H1 (cell line): ENCODE measurements around the gene DIDO1. TPM values are rescaled to one million over a fixed set of nuclear protein-coding genes. Genes with fewer than 3 reads are reported as not detected.

ENCODE experiments used
- CTCF ChIA-PET: fragments of 300-600 bp; sonication (Branson Sonifier 250); formaldehyde crosslinking; loops from one replicate; lab custom pipeline; 2021; ENCODE audit not compliant: partially characterized antibody; lab: Charles Lee
- POLR2A ChIA-PET: fragments of 300-600 bp; sonication (Branson Sonifier 250); formaldehyde crosslinking; loops from one replicate; lab custom pipeline; 2021; ENCODE audit warnings: inconsistent platforms; ENCODE audit not compliant: partially characterized antibody; lab: Charles Lee
- DNase-seq, 2 experiments: peaks; one replicate each; pipeline versions ENCODE4 v3.0.0 to v3.0.0-alpha.2; 2010 to 2022; ENCODE audit warnings: low spot score in 2 of 2, low read depth in 1 of 2, mixed read lengths in 1 of 2
- FAIRE-seq: peaks from 2 replicates; lab custom pipeline; 2011; peaks lifted over from hg19 to GRCh38; lab: Jason Lieb, UNC
- H2AFZ ChIP-seq: 2 replicates; pipeline ENCODE4 v1.8.1; 2012; ENCODE audit warnings: low read length, inconsistent platforms
- H2AK5ac ChIP-seq: 2 replicates; pipeline ENCODE4 v1.6.1; 2013; ENCODE audit warnings: low read depth, low read length
- H2BK120ac ChIP-seq: replicated peaks from 2 replicates; pipeline ENCODE3; 2013; ENCODE audit warnings: low read depth, low read length, inconsistent platforms
- H2BK12ac ChIP-seq: 2 replicates; pipeline ENCODE4 v1.6.1; 2013; ENCODE audit warnings: low read depth, low read length
- H2BK15ac ChIP-seq: 2 replicates; pipeline ENCODE4 v1.6.1; 2013; ENCODE audit warnings: low read length
- H2BK20ac ChIP-seq: 2 replicates; pipeline ENCODE4 v1.6.1; 2013; ENCODE audit warnings: low read length
- H2BK5ac ChIP-seq: 2 replicates; pipeline ENCODE4 v1.6.1; 2013; ENCODE audit warnings: low read depth, low read length
- H3K14ac ChIP-seq: 2 replicates; pipeline ENCODE4 v1.6.1; 2013; ENCODE audit warnings: inconsistent platforms; ENCODE audit not compliant: insufficient read length
- H3K18ac ChIP-seq: 2 replicates; pipeline ENCODE4 v1.6.1; 2013; ENCODE audit warnings: low read length; ENCODE audit errors: extremely low read depth
- H3K23ac ChIP-seq: 2 replicates; pipeline ENCODE4 v1.6.1; 2013; ENCODE audit warnings: inconsistent platforms; ENCODE audit not compliant: insufficient read length
- H3K23me2 ChIP-seq: 2 replicates; pipeline ENCODE4 v1.6.1; 2013; ENCODE audit warnings: low read depth, low read length
- H3K27ac ChIP-seq: 2 replicates; pipeline ENCODE4 v1.6.1; 2011; ENCODE audit warnings: low read depth, low read length, inconsistent platforms
- H3K27me3 ChIP-seq, 4 experiments: replicated peaks in 1 of 4; 1 replicate in 1 of 4; 2 replicates in 3 of 4; pipeline versions ENCODE4 v1.6.1 to v1.8.1; 2011 to 2013; ENCODE audit warnings: low read length in 3 of 4, mild to moderate bottlenecking in 3 of 4, inconsistent platforms in 2 of 4, mixed read lengths in 2 of 4, moderate library complexity in 1 of 4; ENCODE audit not compliant: control insufficient read depth in 3 of 4, insufficient read depth in 3 of 4; ENCODE audit errors: extremely low read depth in 1 of 4
- H3K36me3 ChIP-seq, 4 experiments: 2 replicates each; pipeline versions ENCODE4 v1.6.1 to v1.8.1; 2011 to 2013; ENCODE audit warnings: mild to moderate bottlenecking in 4 of 4, low read length in 3 of 4, moderate library complexity in 2 of 4, control low read depth in 1 of 4, inconsistent platforms in 1 of 4; ENCODE audit not compliant: insufficient read depth in 4 of 4, control insufficient read depth in 2 of 4
- H3K4ac ChIP-seq: replicated peaks from 2 replicates; pipeline ENCODE3; 2013; ENCODE audit warnings: low read length, low read depth, mixed read lengths, inconsistent platforms; ENCODE audit not compliant: insufficient read length
- H3K4me1 ChIP-seq, 4 experiments: replicated peaks in 1 of 4; 1 replicate in 1 of 4; 2 replicates in 3 of 4; pipeline versions ENCODE4 v1.6.1 to v1.8.1; 2011 to 2013; ENCODE audit warnings: low read length in 3 of 4, inconsistent platforms in 2 of 4, mixed read lengths in 1 of 4; ENCODE audit not compliant: insufficient read depth in 4 of 4, control insufficient read depth in 3 of 4
- H3K4me2 ChIP-seq, 2 experiments: 2 replicates each; pipeline versions ENCODE4 v1.6.1 to v1.8.1; 2011 to 2013; ENCODE audit warnings: low read depth in 2 of 2, low read length in 2 of 2, control low read depth in 1 of 2, inconsistent platforms in 1 of 2, mild to moderate bottlenecking in 1 of 2; ENCODE audit not compliant: insufficient read depth in 1 of 2
- H3K4me3 ChIP-seq, 4 experiments: fragments of 200-600, 300-600 bp in 1 of 4; sonication (generic), shearing (Covaris generic), sonication (Bioruptor Twin) in 1 of 4; 2 replicates each; pipeline versions ENCODE4 v1.5.1 to v1.8.1; 2011 to 2016; ENCODE audit warnings: low read length in 4 of 4, low read depth in 3 of 4, control low read depth in 2 of 4, inconsistent platforms in 2 of 4, mild to moderate bottlenecking in 2 of 4, mixed read lengths in 1 of 4, moderate library complexity in 1 of 4; ENCODE audit not compliant: insufficient read depth in 2 of 4; ENCODE audit errors: extremely low read depth in 1 of 4
- H3K56ac ChIP-seq: replicated peaks from 2 replicates; pipeline ENCODE3; 2013; ENCODE audit warnings: low read depth, mild to moderate bottlenecking, mixed read lengths, low read length, inconsistent platforms; ENCODE audit not compliant: insufficient read length
- H3K79me1 ChIP-seq: 2 replicates; pipeline ENCODE4 v1.6.1; 2013; ENCODE audit warnings: low read depth, low read length, control low read depth
- H3K79me2 ChIP-seq, 2 experiments: 2 replicates each; pipeline versions ENCODE4 v1.6.1 to v1.8.1; 2012 to 2013; ENCODE audit warnings: low read length in 2 of 2, mild to moderate bottlenecking in 2 of 2, inconsistent platforms in 1 of 2; ENCODE audit not compliant: insufficient read depth in 2 of 2, control insufficient read depth in 1 of 2
- H3K9ac ChIP-seq, 4 experiments: replicated peaks in 1 of 4; 1 replicate in 1 of 4; 2 replicates in 3 of 4; pipeline versions ENCODE4 v1.6.1 to v1.8.1; 2011 to 2013; ENCODE audit warnings: low read depth in 3 of 4, low read length in 3 of 4, control low read depth in 2 of 4, mild to moderate bottlenecking in 2 of 4, moderate library complexity in 2 of 4, inconsistent platforms in 1 of 4; ENCODE audit errors: extremely low read depth in 1 of 4
- H3K9me3 ChIP-seq, 2 experiments: 2 replicates each; pipeline versions ENCODE4 v1.6.1 to v1.8.1; 2012 to 2013; ENCODE audit warnings: mild to moderate bottlenecking in 2 of 2, moderate library complexity in 2 of 2, control low read depth in 1 of 2, inconsistent platforms in 1 of 2, low read depth in 1 of 2, low read length in 1 of 2, mixed read lengths in 1 of 2; ENCODE audit not compliant: insufficient read depth in 2 of 2
- H4K20me1 ChIP-seq, 2 experiments: replicated peaks in 1 of 2; 2 replicates each; pipeline versions ENCODE3 to v1.8.1; 2011 to 2013; ENCODE audit warnings: inconsistent platforms in 2 of 2, low read length in 2 of 2, mild to moderate bottlenecking in 1 of 2; ENCODE audit not compliant: insufficient read depth in 2 of 2, control insufficient read depth in 1 of 2
- H4K5ac ChIP-seq: 2 replicates; pipeline ENCODE4 v1.6.1; 2013; ENCODE audit warnings: low read length, low read depth, mixed read lengths, inconsistent platforms; ENCODE audit not compliant: insufficient read length
- H4K8ac ChIP-seq: 2 replicates; pipeline ENCODE4 v1.8.0; 2013; ENCODE audit warnings: mild to moderate bottlenecking, moderate library complexity, low read length, inconsistent platforms; ENCODE audit not compliant: insufficient read depth; ENCODE audit errors: extremely low read depth
- H4K91ac ChIP-seq: replicated peaks from 2 replicates; pipeline ENCODE3; 2013; ENCODE audit warnings: low read length, mixed read lengths, inconsistent platforms; ENCODE audit not compliant: insufficient read length
- SIX5 ChIP-seq: IDR thresholded peaks from 2 replicates; pipeline ENCODE4 v1.6.1; 2011; ENCODE audit warnings: mild to moderate bottlenecking, low read depth, low read length
- WGBS, 2 experiments: shearing (Covaris generic) in 1 of 2; methylation state at CpG; one replicate each; pipeline versions ENCODE4 v1.1.6 to v1.1.7; 2013 to 2015; ENCODE audit warnings: low lambda C conversion rate in 2 of 2, mixed read lengths in 2 of 2, inconsistent platforms in 1 of 2, low coverage in 1 of 2, missing lambda C conversion rate in 1 of 2; ENCODE audit not compliant: insufficient replicate concordance in 2 of 2, insufficient coverage in 1 of 2, insufficient read length in 1 of 2; ENCODE audit errors: extremely low coverage in 1 of 2, missing lambda C conversion rate in 1 of 2; 5-methylcytosine and 5-hydroxymethylcytosine counted together
- polyA plus RNA-seq, 7 experiments: library from polyadenylated mRNA; depleted of rRNA in 3 of 7; stranded (reverse) in 5 of 7; unstranded in 2 of 7; fragments of >200 nt in 5 of 7; fragments of 200-250 nt in 2 of 7; gene quantifications; 1 replicate in 5 of 7; 2 replicates in 1 of 7; 4 replicates in 1 of 7; pipeline versions ENCODE4 v1.2.1 to v1.2.3, GENCODE V29; 2011 to 2013; ENCODE audit warnings: missing spikeins in 2 of 7, mixed read lengths in 2 of 7
- total RNA-seq: library from RNA; stranded (reverse); fragmentation: NEBNext Ultra II Directional; extraction: Animal tissue kit (Norgen Biotek cat#: 25700); gene quantifications from 2 replicates; pipeline ENCODE4 v1.2.1, GENCODE V29; 2021

The DIDO1 gene
- total and polyA plus RNA-seq, 2 of the 8 experiments (the other 6 are each of a cell fraction or from before 2014, with no cell fraction given) = 53.6 to 82.8 TPM

DNA sequence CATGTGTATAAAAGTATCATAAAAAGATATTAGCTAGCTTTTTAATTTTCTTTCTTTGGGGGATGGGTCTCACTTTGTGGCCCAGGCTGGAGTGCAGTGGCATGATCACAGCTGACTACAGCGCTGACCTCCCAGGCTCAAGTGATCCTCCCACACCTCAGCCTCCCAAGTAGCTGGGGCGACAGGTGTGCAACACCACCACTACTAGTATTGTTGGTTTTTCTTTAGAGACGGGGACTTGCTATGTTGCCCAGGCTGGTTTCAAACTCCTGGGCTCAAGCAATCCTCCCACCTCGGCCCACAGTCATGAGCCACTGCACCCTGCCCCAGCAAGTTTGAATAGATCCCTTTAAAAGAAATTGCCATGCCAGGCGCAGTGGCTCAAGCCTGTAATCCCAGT, 71.2 kb downstream of the DIDO1 start:
- Histone ChIP-seq H2BK12ac (no peak overlapping the region), H3K4me2 (no peak overlapping the region), H2BK120ac (no peak overlapping the region), H2AFZ (no peak overlapping the region), H3K4me3 (no peak overlapping the region), H3K4ac (no peak overlapping the region), H3K27ac (no peak overlapping the region), H2BK20ac (no peak overlapping the region), H3K4me1 (peaks cover under 1 to 3% (median 1%) of the 10 kb centered on the region in 4 experiments; a peak in 3 of 7 replicates), H2AK5ac (no peak overlapping the region), H4K91ac (no peak overlapping the region), H3K9me3 (no peaks in the 10 kb centered on the region), H2BK15ac (no peak overlapping the region), H2BK5ac (no peak overlapping the region), H4K8ac (no peak overlapping the region), H3K9ac (no peak overlapping the region), H4K20me1 (peaks cover 5 to 15% of the 10 kb centered on the region in 2 experiments), H3K36me3 (peaks cover 5 to 29% (median 19%) of the 10 kb centered on the region in 4 experiments; a peak in 7 of 8 replicates), H4K5ac (no peak overlapping the region), H3K27me3 (peaks cover 0 to under 1% (median under 1%) of the 10 kb centered on the region in 4 experiments; a peak in 3 of 7 replicates), H3K79me1 (peaks cover 4% of the 10 kb centered on the region; the same call in 1 of the 2 replicates), H3K14ac (no peak overlapping the region), H3K23me2 (peaks cover under 1% of the 10 kb centered on the region; the same call in 1 of the 2 replicates), H3K18ac (no peak overlapping the region), H3K56ac (no peak overlapping the region), H3K23ac (no peak overlapping the region), H3K79me2 (peaks cover 0 to 12% of the 10 kb centered on the region in 2 experiments; a peak in 2 of 4 replicates)
- 87% methylated on average over 5 of the region's 5 CpGs; no CpG with 5 or more reads in 1 of the 2 experiments for WGBS, 2 experiments
- ChIA-PET CTCF (interaction anchor here (0.6 to 2.1 kb wide), 8 partner anchors 9 to 355 kb away, joined by 3 to 7 read pairs (median 4); no protein-coding TSS in a partner anchor), POLR2A (no interaction called here)
- FAIRE-seq (no peak), DNase-seq (no peak)
- no peak for TF ChIP-seq SIX5
